GM18507 (cell line): ENCODE data around the gene MED26.

ENCODE experiments used
- DNase-seq: peaks from one replicate; pipeline ENCODE4 v3.0.0; 2011; ENCODE audit warnings: low read depth; ENCODE audit not compliant: insufficient read length; ENCODE audit errors: extremely low spot score
- FAIRE-seq: peaks from 2 replicates; lab custom pipeline; 2011; peaks lifted over from hg19 to GRCh38; lab: Jason Lieb, UNC

MED26 gene

DNA sequence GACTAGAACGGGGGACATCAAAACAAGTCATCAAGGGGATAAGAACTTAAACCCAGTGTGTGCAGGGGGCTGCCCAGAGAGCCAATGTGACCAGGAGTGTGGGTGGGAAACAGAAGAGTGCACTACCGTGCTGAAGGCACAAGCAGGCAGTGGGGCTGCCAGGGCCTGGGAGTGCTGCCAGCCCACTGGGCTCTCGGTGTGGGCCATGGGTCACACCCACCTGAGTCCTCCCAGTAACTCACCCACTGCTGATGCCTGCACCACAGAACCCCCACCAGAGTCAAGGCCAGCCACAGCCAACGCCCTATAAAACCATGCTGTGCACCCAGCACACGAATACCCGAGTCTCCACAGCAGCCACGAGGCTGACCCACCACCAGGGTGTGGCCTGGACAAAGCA lies 8.5 kb downstream of the MED26 start:
- no peak for FAIRE-seq
- no peak for DNase-seq

DNA sequence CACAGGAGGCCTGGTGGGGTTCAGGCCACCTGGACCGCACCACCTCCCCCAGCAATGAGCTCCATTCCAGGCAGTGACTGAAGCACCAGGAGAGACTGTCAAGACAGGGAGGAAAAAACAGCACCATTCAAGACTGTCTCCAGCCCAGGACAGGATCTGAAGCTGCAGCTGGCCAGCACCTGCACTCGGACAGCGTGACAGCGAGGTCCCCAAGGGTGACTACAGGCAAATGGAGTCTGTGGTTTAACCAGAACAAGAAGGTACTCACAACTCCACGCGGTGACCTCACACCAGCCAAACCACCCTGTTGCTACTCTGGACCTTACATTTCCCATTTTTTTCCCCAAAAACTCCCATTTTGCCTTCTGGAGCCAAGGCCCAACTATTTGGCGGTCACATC lies 9.8 kb downstream of the MED26 start:
- FAIRE-seq (no peak), DNase-seq (no peak)

- FAIRE-seq, result no peak
- DNase-seq, result no peak
Observed at GRCh38 chr19:16615808-16616207, 12.2 kb downstream of the MED26 start.

DNA sequence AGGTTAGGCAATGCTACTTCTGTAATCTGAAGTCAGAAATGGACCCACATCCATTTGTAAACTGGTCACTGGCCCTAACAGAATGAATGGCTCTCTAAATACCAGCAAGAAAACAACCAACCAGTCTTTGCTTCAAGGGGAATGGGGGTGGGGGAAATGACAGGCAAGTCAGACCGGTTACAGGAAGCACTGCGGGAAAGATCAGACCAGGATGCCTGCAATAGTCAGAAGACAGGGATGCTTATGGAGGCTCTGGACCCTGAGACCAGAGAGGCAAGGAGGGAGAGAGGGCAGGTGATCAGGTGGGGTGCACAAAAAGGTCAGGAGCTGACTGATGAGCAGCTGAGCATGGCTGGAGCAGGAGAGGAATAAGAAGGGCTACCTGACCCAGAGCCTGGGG lies 13.1 kb downstream of the MED26 start:
- no peak for FAIRE-seq
- DNase-seq, result no peak

DNA sequence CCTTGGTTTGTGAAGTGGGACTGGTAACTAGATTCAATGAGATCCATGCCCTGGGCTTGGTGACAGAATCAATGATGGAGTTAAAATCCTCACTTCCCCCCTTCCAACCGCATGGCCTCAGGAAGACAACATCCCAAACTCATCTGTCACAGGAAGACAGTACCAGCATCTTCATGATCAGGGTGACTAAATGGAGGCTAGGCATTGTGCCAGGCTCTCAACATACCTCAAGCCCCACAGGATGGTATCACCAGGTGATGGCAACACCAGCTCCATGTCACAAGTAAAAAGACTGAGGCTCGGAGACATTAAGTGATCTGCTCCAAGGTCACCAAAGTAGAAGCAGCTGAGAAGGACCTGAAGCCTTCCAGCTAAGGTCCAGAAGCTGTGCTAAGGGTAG lies 14.2 kb downstream of the MED26 start:
- no peak for DNase-seq
- FAIRE-seq, result no peak

GRCh38 chr19:16612636-16613035 lies 15.4 kb downstream of the MED26 start:
- no peak for DNase-seq
- no peak for FAIRE-seq

- DNase-seq (no peak), FAIRE-seq (no peak)
Observed at GRCh38 chr19:16611121-16611520, 16.9 kb downstream of the MED26 start.

GRCh38 chr19:16609511-16610200 lies 18.3 kb downstream of the MED26 start:
- DNase-seq (no peak), FAIRE-seq (no peak)

DNA sequence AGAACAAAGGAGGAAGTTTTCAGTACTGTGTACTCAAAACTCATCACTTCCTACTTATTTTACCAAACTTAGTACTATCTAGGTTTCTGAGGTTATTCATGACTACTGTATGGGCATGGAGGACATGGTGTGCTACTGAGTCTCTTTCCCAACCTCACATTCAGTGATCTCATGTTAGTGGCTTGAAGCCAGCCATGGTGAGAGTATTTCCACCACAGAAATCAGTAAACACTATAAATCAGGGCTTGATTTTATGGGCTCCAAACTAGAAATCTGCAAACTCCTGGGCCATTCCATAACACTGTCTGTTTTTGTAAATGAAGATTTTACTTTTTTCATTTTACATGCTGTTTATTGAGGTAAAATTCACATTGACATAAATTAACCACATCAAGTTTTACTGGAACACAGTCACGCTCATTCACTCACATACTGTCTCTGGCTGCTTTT lies 19.7 kb downstream of the MED26 start:
- FAIRE-seq (peak; percentile 21), DNase-seq (no peak)

- FAIRE-seq (no peak), DNase-seq (no peak)
Observed at GRCh38 chr19:16607819-16608218, 20.2 kb downstream of the MED26 start.

GRCh38 chr19:16605553-16605994 lies 22.4 kb downstream of the MED26 start:
- no peak for DNase-seq
- FAIRE-seq, result no peak

DNA sequence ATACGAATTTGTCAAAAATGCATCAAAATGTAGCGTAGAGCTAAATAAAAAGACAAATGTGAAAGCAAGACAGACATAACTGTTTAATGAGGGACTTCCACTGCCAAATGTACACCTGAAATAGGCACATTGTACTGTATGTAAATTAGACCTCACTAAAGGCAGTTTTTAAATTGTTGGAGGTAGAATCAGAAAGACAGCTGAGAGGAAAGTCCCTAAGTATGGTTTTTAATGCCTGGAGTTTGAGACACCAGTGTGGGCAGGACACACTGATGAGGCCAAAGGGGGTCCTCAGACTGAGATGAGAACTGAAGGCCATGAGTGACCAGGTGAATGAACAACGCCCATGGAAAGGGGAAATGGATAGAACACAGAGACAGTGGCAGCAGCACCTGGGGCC lies 22.9 kb downstream of the MED26 start:
- peak; percentile 39 for FAIRE-seq
- no peak for DNase-seq

DNA sequence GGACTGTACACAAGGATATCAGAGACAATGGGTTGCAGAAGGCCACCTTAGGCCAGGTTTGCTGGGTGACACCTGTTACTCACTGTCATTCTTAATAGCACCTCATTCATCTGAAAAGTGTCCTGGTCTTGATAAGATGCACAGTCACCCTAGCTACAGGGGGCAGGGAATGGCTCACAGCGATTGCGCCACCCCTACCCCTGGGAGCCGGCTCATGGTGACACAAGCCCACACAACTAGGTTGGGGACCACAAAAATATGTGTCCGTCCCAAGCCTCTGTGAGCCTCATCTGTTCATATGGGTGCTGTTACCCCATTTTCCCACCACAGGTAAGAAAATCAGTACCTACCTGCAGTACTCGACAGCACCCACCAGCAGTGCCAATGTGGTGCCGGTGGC lies 23.4 kb downstream of the MED26 start:
- no peak for FAIRE-seq
- no peak for DNase-seq

DNA sequence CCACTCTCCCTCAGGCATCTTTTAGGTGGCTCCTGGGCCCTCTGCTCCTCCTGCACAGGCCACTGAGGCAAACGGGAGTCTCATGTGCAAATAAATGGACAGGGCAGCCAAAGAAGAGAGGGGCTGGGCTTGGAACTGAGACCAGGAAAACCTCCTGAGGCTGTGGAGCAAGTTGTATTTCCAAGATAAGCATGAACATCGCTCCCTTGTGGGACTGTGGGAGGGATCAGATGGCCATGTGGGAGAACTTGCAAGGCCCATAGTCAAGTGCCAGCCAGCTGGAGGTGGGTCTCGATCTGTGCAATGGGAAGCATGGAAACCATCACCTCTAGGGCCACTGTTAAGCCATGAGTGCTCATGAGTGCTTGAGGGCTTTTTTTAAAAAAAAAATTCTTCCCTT lies 24.9 kb downstream of the MED26 start:
- no peak for FAIRE-seq
- no peak for DNase-seq

- no peak for DNase-seq
- no peak for FAIRE-seq
Observed at GRCh38 chr19:16601378-16602052, 26.5 kb downstream of the MED26 start.

- DNase-seq, result no peak
- FAIRE-seq, result no peak
Observed at GRCh38 chr19:16600824-16601223, 27.2 kb downstream of the MED26 start.

GRCh38 chr19:16599655-16600346 lies 28.2 kb downstream of the MED26 start:
- DNase-seq (no peak), FAIRE-seq (no peak)

GRCh38 chr19:16598848-16599247 lies 29.2 kb downstream of the MED26 start:
- DNase-seq (no peak), FAIRE-seq (no peak)

DNA sequence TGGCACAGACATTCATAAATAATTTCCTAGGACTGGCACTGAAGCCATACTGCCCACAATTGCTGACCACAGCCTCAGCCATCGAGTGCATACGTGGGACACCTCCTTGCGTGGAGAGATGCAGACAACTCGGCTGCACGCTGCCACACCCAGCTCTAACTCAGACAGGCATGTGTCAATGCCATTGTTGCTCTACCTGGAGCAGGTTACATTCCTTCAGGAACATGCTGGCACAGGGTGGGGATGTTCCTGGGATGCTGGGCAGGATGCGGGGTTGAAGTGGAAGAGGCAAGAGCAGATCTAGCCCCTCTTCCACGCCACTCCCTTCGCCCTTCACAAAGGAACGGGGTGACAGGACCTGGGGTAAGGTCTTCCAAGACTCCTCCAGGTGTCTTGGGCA lies 31.6 kb downstream of the MED26 start:
- FAIRE-seq (no peak), DNase-seq (no peak)

DNA sequence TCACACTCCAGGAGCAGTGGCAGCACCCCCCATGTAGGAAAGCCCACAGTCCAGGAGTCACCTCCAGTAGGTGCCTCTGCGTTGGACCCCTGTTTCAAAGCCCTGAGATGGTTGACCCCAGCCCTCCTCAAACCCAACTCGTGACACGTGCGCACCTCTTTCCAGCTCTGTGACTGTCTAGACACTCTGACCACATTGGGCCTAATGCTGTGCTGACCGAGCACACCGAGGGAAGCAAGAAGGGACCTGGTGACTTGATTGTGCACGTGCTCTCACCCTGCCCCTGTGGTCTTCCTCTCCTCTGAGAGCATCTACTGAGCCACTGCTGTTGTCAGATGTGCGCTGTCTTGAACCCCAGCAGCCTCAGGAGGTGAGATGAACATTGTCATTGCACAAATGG lies 32.9 kb downstream of the MED26 start:
- FAIRE-seq, result no peak
- DNase-seq, result no peak

DNA sequence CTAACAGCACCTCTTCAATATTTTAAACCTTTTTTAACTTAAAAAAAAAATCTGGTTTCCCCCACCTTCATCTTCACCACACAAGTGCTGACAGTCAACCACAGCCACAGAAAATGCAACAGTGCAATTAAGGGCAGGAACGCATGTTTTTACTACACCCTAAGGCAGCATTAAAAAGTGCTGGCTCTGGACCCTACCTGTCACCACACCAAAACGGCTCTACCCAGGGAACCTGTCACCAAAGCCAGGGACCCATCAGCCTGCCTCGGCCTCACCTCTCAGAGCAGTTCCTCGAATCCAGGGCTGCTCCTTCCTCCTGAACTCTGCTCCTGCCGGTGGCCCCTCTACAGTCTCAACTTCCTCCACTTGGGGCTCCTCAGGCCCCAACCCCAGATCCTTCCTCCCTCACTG lies 33.3 kb downstream of the MED26 start:
- FAIRE-seq (no peak), DNase-seq (no peak)
